NT2/D1 (cell line): ENCODE measurements around the gene ANAPC1.
"Not testable (repeated sequence)": the region's sequence is repeated elsewhere in the genome, so short reads cannot be mapped to it uniquely, and the experiment has no call there.

Experiments
- DNase-seq: peaks from one replicate; pipeline ENCODE4 v3.0.0-alpha.2; 2011; ENCODE audit warnings: low read depth, low spot score
- H3K27me3 ChIP-seq: 2 replicates; pipeline ENCODE4 v1.6.0; 2011; ENCODE audit warnings: mild to moderate bottlenecking; ENCODE audit not compliant: insufficient read length, insufficient read depth
- H3K36me3 ChIP-seq: 2 replicates; pipeline ENCODE4 v1.6.1; 2011; ENCODE audit warnings: mild to moderate bottlenecking, low read length, mixed read lengths; ENCODE audit not compliant: insufficient read depth, insufficient read length
- H3K4me1 ChIP-seq: 2 replicates; pipeline ENCODE4 v1.5.1; 2011; ENCODE audit not compliant: insufficient read depth, insufficient read length
- H3K4me3 ChIP-seq: 2 replicates; pipeline ENCODE4 v1.5.1; 2011; ENCODE audit warnings: low read depth; ENCODE audit not compliant: insufficient read length
- H3K9ac ChIP-seq: 2 replicates; pipeline ENCODE4 v1.6.0; 2011; ENCODE audit warnings: low read depth; ENCODE audit not compliant: insufficient read length
- H3K9me3 ChIP-seq: 2 replicates; pipeline ENCODE4 v1.5.1; 2011; ENCODE audit warnings: mild to moderate bottlenecking, low read length; ENCODE audit not compliant: insufficient read depth
- SUZ12 ChIP-seq: IDR thresholded peaks from 2 replicates; pipeline ENCODE4 v1.6.1; 2011; ENCODE audit not compliant: insufficient read length, insufficient read depth; ENCODE audit errors: extremely low read depth
- YY1 ChIP-seq: IDR thresholded peaks from 2 replicates; pipeline ENCODE4 v1.6.1; 2011; ENCODE audit not compliant: insufficient read length, insufficient read depth
- ZNF274 ChIP-seq: IDR thresholded peaks from 2 replicates; pipeline ENCODE4 v1.6.1; 2011; ENCODE audit warnings: mild to moderate bottlenecking, low read depth, low read length

The ANAPC1 gene

DNA sequence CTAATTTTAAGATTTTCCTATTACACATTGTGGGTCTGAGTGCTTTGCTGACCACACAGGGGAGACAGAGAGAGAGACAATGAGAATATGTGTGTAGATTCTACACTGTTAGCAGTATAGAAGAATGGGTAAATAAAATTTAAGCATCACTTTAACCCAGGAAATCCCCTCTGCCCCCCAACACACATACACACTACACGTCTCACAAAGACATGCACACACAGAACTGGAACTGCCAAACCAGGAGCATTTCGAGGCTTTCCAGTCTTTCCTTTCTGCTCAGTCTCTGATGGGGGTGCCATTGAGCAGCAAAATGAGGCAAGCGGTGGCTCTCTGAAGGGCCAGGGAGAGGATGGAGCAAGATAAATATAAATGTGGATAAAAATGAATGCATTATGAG, 16.9 kb upstream of the ANAPC1 start:
- Histone ChIP-seq H3K4me1 (peaks cover 8% of the 10 kb centered on the region), H3K4me3 (no peak overlapping the region), H3K36me3 (no peaks in the 10 kb centered on the region), H3K9me3 (no peaks in the 10 kb centered on the region), H3K9ac (no peak overlapping the region), H3K27me3 (peaks cover 76% of the 10 kb centered on the region)
- DNase-seq: no peak
- TF ChIP-seq ZNF274 (no peak), SUZ12 (no peak), YY1 (no peak)

DNA sequence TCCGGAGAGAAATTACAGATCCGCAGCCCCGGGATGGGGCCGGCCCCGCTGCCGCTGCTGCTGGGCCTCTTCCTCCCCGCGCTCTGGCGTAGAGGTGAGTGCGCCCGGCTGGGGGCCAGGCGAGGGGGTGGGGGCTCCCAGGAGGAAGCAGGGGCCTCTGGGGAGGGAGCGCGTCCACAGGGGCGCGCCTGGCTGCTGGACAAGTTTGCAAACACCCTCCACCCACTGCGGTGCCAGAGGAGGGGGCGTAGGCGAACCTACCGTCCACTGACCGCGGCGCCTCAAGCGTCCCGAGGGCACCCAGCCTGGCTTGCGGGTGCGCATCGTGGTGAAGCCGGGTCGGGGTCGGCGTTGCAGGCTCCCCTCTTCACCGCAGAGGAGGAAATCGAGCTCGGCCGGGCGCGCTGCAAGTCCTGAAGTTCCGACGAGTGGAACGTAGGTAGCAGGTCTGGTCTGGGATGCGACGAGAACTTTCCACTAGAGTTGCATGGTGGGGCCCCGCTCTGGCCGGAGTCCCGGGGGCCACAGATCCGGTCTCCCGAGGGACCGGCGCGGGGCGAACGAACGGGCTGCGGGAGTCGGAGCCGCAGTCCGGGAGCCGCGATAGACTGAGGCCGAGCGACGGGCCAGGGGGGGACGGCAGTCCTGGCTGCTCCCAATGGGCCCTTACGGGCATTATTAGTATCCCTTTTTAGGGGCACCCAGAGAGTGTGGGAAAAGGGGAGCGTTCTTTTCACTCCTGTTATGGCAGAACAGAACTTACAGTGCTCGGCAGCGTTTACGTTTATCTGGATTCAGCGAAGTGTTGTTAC, 14.9 kb upstream of the ANAPC1 start:
- Histone ChIP-seq H3K4me1 (peaks cover 3% of the 10 kb centered on the region), H3K9me3 (no peaks in the 10 kb centered on the region), H3K4me3 (peak overlapping the region; percentile 82), H3K9ac (peak overlapping the region; percentile 90), H3K27me3 (peaks cover 67% of the 10 kb centered on the region), H3K36me3 (no peaks in the 10 kb centered on the region)
- TF ChIP-seq YY1: no peak
- no peak for TF ChIP-seq SUZ12
- TF ChIP-seq ZNF274: no peak
- DNase-seq: peak; percentile 16

DNA sequence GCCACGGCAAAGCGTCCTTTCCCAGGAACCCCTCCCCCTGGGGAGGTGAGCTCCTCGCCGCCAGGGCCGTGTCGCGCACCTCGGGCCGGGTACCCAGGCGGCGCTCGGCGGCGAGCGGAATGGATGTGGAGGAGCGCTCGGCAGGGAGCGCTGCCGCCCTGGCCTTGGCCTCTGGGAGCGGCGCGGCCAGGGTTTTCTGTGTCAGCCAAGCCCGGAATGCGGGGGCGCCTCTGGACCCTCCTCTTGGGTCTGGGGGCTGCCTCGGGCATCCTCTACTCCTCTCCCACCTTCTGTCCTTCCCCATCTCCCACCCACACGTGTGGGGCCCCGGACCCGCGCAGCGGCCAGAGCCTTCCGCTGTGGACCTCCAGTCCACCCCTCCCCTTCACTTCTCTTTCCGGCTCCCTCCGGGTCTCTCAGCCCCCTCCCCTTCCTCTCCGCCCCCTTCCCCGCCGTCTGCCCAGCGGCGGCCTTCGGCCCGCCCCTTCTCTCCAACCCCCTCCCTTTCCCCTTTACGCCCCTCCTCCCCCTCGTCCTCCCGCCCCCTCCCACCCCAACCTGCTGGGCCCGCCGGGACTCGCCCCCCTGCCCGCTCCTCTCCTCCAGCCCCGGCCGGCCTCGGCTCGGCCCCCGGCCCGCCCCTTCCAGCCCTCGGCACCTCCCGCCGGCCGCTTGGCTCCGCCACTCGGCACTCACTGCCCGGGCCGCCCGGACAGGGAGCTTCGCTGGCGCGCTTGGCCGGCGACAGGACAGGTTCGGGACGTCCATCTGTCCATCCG, 14.1 kb upstream of the ANAPC1 start, which contains the start of gene MERTK:
TSS of gene MERTK (plus strand) at position 684 of the 779 bp plus-strand sequence. CDS start 129 bp downstream, outside the sequence.
- Histone ChIP-seq H3K9ac (peak within 1 kb of the TSS; percentile 92), H3K4me1 (peaks cover 2% of the 10 kb centered on the region), H3K4me3 (peak within 1 kb of the TSS; percentile 82), H3K9me3 (no peaks in the 10 kb centered on the region), H3K36me3 (no peaks in the 10 kb centered on the region), H3K27me3 (peaks cover 59% of the 10 kb centered on the region)
- TF ChIP-seq ZNF274 (no peak), YY1 (no peak), SUZ12 (no peak)
- peak; percentile 87 for DNase-seq

DNA sequence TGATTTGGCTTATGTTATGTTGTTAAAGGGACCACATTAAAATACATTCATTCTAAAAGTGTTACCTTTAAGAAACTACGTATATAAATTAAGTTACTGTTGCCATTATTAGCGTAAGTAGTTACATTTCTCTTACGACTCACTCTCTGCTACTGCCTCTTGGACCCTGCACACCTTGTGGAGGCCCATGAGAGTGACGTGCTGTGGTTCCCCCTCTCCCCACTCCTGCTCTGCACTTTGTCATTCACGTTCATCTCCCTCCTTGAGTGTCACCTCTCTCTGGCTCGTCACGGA, 13.6 kb upstream of the ANAPC1 start:
- Histone ChIP-seq H3K36me3 (no peaks in the 10 kb centered on the region), H3K4me3 (peak overlapping the region; percentile 80), H3K9ac (peak overlapping the region; percentile 92), H3K4me1 (peaks cover 2% of the 10 kb centered on the region), H3K9me3 (no peaks in the 10 kb centered on the region), H3K27me3 (peaks cover 56% of the 10 kb centered on the region)
- no peak for DNase-seq
- TF ChIP-seq ZNF274 (no peak), YY1 (no peak), SUZ12 (no peak)

DNA sequence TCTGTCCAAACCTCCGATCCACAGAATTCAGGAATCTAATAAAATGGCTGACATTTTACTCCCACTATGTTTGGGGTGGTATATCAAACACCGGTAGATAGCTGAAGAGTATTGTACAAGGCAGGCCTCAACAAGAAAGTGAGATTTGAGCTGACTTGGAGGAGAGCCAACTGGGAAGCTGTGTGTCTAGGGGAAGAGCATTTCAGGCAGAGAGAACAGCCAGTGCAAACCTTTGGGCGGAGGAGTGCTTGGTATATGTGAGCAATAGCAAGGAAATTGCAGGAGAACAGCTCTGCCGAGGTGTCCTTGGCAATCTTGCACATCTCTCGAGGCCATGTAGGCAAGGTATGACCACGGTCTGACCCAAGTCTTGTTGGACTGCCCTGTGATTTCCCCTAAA, 12.6 kb upstream of the ANAPC1 start:
- DNase-seq: no peak
- no peak overlapping the region for H3K4me3 ChIP-seq
- no peak for TF ChIP-seq YY1
- peaks cover 46% of the 10 kb centered on the region for H3K27me3 ChIP-seq
- H3K4me1 ChIP-seq: peaks cover 2% of the 10 kb centered on the region
- H3K36me3 ChIP-seq: no peaks in the 10 kb centered on the region
- no peaks in the 10 kb centered on the region for H3K9me3 ChIP-seq
- no peak overlapping the region for H3K9ac ChIP-seq

DNA sequence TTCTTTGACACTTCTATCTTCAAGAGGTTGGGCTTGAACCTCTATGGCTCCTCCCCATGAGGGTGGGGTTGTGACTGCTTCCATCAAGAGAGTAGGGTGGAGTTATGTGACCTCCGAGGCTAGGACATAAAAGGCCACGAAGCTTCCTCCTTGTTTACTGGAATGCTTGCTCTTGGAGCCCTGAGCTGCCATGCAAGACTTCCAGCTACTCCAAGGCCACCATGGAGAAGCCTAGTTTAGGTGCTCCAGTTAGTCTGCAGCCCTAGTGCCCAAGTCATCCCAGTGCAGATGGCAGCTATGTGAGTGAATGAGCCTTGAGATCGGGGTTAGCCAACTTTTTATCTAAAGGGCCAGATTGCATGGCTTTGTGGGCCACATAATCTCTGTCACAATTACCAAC, 12.0 kb upstream of the ANAPC1 start:
- no peak overlapping the region for H3K9ac ChIP-seq
- DNase-seq: no peak
- H3K9me3 ChIP-seq: no peaks in the 10 kb centered on the region
- no peak for TF ChIP-seq YY1
- TF ChIP-seq SUZ12: no peak
- TF ChIP-seq ZNF274: no peak
- H3K4me1 ChIP-seq: peaks cover 2% of the 10 kb centered on the region
- H3K36me3 ChIP-seq: no peaks in the 10 kb centered on the region
- H3K4me3 ChIP-seq: no peak overlapping the region
- H3K27me3 ChIP-seq: peaks cover 41% of the 10 kb centered on the region

DNA sequence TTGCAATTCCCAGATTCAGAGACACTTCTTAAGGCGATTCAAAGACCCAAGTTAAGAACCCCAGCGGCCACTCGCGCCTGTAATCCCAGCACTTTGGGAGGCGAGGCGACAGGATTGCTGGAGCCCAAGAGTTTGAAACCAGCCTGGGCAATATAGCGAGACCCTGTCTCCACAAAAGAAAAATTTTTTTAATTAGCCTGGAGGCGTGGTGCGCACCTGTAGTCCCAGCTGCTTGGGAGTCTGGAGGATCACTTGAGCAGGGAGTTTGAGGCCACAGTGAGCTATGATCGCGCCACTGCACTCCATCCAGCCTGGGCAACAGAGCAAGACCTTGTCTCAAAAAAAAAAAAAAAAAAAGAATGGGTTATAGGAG, 585 bp upstream of the ANAPC1 start:
- peak overlapping the region; percentile 99 for H3K9ac ChIP-seq
- H3K4me1 ChIP-seq: no peaks in the 10 kb centered on the region
- peaks cover 12% of the 10 kb centered on the region for H3K36me3 ChIP-seq
- peak overlapping the region; percentile 100 for H3K4me3 ChIP-seq
- DNase-seq: no peak
- TF ChIP-seq ZNF274 (no peak), YY1 (no peak), SUZ12 (no peak)
- no peaks in the 10 kb centered on the region for H3K27me3 ChIP-seq
- no peaks in the 10 kb centered on the region for H3K9me3 ChIP-seq

DNA sequence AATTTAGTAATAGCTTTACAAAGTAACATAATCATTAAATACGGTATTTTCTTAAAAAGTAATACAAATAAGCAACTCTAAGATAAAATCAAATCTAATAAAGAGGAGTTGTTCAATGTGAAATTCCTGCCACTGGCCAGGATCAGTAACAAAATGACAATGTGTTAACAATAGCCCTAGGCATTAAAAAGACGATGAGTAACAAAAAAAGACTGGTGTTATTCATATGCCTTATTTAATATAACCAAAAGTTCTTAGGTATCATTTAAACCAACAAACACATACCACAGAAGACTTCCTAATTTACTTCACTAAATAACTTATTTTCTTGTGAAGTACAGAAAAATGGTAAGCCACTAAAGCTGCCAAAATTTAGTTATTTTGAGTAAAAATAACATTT, 11.2 kb downstream of the ANAPC1 start:
- not testable (repeated sequence) for H3K27me3 ChIP-seq, DNase-seq, H3K4me3 ChIP-seq, H3K9ac ChIP-seq, H3K9me3 ChIP-seq, H3K4me1 ChIP-seq
- peaks cover 48% of the 10 kb centered on the region for H3K36me3 ChIP-seq

DNA sequence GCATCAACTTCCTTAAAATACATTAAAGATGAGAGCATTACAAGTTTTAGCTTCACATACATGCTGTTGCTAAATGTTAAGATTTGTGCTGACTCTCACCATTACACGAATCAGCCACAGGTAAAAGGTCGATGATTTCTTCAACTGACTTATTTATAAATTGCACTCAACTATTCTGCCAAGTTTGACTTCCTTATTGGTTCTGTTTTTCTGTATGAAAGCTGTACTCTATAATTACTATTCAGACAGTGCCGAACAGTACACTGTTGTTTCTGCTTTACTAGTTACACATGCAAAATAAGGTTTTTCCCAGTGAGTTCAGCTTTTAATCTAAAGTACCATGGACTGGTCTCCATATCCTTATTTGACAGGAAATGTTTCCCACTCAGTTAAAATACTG, 18.9 kb downstream of the ANAPC1 start:
- not testable (repeated sequence) for H3K4me3 ChIP-seq, H3K27me3 ChIP-seq, H3K9ac ChIP-seq, DNase-seq, H3K4me1 ChIP-seq, H3K9me3 ChIP-seq
- H3K36me3 ChIP-seq: peaks cover 39% of the 10 kb centered on the region

DNA sequence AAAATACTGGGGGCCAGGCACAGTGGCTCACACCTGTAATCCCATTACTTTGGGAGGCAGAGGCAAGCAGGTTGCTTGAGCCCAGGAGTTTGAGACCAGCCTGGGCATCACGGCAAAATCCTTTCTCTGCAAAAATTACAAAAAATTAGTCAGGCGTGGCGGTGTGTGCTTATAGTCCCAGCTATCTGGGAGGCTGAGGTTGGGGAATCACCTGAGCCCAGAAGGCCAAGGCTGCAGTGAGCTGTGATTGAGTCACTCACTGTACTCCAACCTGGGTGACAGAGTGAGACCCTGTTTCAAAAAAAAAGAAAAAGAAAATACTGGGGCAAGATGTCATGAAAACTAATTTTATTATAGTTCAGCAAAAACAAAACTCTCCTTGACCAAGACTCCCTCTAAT, 24.0 kb downstream of the ANAPC1 start:
- H3K9me3 ChIP-seq, H3K4me3 ChIP-seq, DNase-seq, H3K4me1 ChIP-seq, H3K9ac ChIP-seq, H3K27me3 ChIP-seq: not testable (repeated sequence)
- H3K36me3 ChIP-seq: peaks cover 33% of the 10 kb centered on the region
